ENCODE results near the gene APRT.
"Not testable (repeated sequence)": the region's sequence is repeated elsewhere in the genome, so short reads cannot be mapped to it uniquely, and the experiment has no call there.

APRT gene

GRCh38 chr16:88772871-88773811 is 38.6 kb downstream of the APRT start:
- DNase-seq (ENCODE audit: low read depth in 2 of 2): no peak

- DNase-seq (ENCODE audit: low read depth in 2 of 2): not testable (repeated sequence)
These were observed 39.9 kb downstream of the APRT start for GRCh38 chr16:88771781-88772180.

- DNase-seq (ENCODE audit: low read depth in 2 of 2): no peak
These were observed 40.4 kb downstream of the APRT start for GRCh38 chr16:88771294-88771772.

GRCh38 chr16:88770461-88771293 is 41.1 kb downstream of the APRT start:
- no peak for DNase-seq (ENCODE audit: low read depth in 2 of 2)

GRCh38 chr16:88769617-88770460 is 41.9 kb downstream of the APRT start:
- no peak for DNase-seq (ENCODE audit: low read depth in 2 of 2)

GRCh38 chr16:88768071-88768783 is 43.5 kb downstream of the APRT start:
- no peak for DNase-seq (ENCODE audit: low read depth in 2 of 2)

- no peak for DNase-seq (ENCODE audit: low read depth in 2 of 2)
These were observed 44.1 kb downstream of the APRT start for GRCh38 chr16:88767546-88768070.

DNA sequence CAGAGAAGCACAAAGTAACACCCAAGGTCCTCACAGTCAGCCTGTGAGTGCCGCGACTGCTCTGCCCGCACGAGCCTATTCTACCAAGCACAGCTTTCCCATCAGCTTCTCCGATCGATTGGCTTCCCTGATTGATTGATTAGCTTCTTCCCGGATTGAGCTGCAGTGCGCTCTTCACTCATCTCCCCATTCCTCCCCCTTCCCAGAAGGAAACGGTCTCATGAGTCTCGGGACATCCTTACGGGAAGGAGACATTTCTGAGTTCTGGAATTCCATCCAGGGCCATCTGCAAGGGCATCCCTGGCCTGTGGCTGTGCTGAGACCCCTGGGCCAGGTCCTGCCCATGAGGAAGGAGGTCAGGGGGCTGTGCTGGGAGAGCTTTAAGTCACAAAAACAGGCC is 44.8 kb downstream of the APRT start:
- DNase-seq (ENCODE audit: low read depth in 2 of 2): no peak

DNA sequence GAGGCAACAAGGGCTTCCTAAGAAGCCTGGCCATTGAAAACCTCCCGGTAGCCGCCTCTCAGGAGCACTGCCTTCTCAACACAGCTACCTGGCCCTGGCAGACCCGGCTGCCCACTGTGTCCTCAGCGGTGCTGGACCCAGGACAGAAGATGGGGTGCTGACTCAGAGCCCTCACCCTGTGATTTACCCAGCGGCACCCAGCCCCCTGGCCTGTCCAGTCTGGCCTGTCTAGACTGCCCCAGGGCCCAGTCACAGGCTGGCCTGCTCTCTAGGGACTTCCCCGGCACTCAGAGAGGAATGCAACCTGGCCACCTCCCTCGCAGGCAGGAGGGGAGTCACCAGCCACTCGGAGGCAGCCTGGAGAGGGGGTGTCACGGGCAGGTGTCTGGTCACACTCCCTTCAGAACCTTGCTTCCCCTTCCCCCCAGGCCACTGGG is 46.8 kb downstream of the APRT start:
- DNase-seq (ENCODE audit: low read depth in 2 of 2): no peak

DNA sequence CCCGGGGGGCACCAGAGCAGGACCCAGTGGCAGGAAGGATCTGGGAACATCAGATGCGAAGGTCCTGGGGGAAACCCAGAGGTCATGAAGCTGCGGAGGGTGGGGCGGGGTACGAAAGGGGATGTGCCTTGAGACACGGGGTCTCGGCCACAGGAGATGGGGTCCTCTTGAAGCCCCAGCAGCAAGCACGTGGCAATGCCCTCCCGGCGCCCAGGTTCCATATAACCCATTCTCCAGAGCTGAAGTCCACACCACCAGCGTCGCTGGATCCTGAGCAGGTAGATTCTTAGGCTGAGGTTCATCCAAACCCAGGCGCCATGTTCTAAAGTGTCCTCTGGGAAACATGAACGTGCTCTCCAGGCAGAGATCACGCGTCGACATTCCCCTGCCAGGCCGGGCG is 47.6 kb downstream of the APRT start:
- DNase-seq (ENCODE audit: low read depth in 2 of 2): no peak

- no peak for DNase-seq (ENCODE audit: low read depth in 2 of 2)
These were observed 48.1 kb downstream of the APRT start for GRCh38 chr16:88763502-88764053.

- no peak for DNase-seq (ENCODE audit: low read depth in 2 of 2)
These were observed 48.8 kb downstream of the APRT start for GRCh38 chr16:88762941-88763340.

- no peak for DNase-seq (ENCODE audit: low read depth in 2 of 2)
These were observed 49.4 kb downstream of the APRT start for GRCh38 chr16:88762258-88762870.

- DNase-seq (ENCODE audit: low read depth in 2 of 2): no peak
These were observed 49.9 kb downstream of the APRT start for GRCh38 chr16:88761830-88762229.

GRCh38 chr16:88761143-88761534 is 50.6 kb downstream of the APRT start:
- no peak for DNase-seq (ENCODE audit: low read depth in 2 of 2)

DNA sequence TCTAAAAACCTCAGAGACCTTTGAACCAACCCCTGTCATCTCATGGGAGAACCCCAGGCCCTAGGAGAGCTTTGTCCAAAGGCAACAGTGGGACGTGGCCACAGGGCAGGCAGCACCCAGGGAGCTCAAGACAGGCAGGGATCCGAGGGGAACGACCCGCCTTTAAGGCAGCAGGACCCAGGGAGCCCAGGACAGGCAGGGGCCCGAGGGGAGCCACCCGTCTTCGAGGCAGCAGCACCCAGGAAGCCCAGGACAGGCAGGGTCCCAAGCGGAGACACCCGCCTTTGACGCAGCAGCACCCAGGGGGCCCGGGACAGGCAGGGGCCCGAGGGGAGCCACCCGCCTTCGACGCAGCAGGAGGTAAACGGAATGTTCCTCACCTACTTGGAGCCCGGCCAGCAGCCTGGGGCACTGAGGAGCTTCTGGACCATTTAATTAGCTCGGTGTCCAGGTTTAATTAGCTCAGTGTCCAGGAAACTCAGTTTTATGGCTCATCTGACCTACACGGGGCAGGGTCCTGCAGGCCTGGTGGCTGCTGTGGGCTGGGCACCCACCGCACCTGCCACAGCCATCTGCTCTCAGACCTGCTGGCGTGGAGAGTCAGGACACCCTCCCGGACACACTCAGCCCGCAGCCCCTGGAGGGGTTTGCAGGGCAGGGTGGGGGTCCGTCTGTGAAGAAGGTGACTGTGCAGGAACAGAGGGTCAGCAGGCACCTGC is 51.1 kb downstream of the APRT start:
- DNase-seq (ENCODE audit: low read depth in 2 of 2): no peak

DNA sequence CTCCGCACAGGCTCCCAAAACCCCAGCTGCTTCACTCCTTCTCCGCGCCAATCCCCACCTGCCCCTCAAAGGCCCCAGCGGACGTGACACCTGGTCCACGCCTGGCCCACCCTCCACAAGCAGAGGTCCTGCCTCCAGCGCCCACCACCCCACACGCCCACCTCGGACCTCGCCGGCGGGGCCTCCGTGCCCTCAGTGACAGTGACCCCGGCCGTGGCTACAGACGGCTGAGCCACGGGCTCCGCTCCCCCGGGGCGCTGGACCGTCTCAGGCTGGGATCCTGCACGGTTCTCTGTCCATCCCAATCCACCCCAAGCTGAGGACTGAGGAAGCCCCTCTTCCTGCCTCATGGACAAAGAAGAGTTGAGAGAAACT is 51.8 kb downstream of the APRT start:
- no peak for DNase-seq (ENCODE audit: low read depth in 2 of 2)
